HUES64 (cell line): ENCODE data around the gene TSC2.

Source experiments
- H3K27ac ChIP-seq: 2 replicates; pipeline ENCODE4 v1.7.0; 2013; ENCODE audit warnings: low read depth, low read length, inconsistent platforms
- H3K27me3 ChIP-seq: 2 replicates; pipeline ENCODE4 v1.6.1; 2013; ENCODE audit warnings: mild to moderate bottlenecking, low read length; ENCODE audit not compliant: insufficient read depth
- H3K36me3 ChIP-seq: 2 replicates; pipeline ENCODE4 v1.6.1; 2013; ENCODE audit warnings: mild to moderate bottlenecking, low read length; ENCODE audit not compliant: insufficient read depth
- H3K4me1 ChIP-seq: 2 replicates; pipeline ENCODE4 v1.6.1; 2013; ENCODE audit warnings: mild to moderate bottlenecking, low read length, moderate library complexity; ENCODE audit not compliant: insufficient read depth
- H3K4me3 ChIP-seq: 2 replicates; pipeline ENCODE4 v1.5.1; 2013; ENCODE audit warnings: mild to moderate bottlenecking, low read length, moderate library complexity
- H3K9ac ChIP-seq: 2 replicates; pipeline ENCODE4 v1.6.1; 2013; ENCODE audit warnings: mild to moderate bottlenecking, low read depth, low read length
- H3K9me3 ChIP-seq: 2 replicates; pipeline ENCODE4 v1.6.1; 2013; ENCODE audit warnings: low read depth, low read length; ENCODE audit not compliant: insufficient read depth
- WGBS: fragments of 150-250, 120-280 bp; methylation state at CpG from one replicate; pipeline ENCODE4 v1.1.7; 2013; ENCODE audit warnings: missing lambda C conversion rate; 5-methylcytosine and 5-hydroxymethylcytosine counted together

The TSC2 gene

GRCh38 chr16:2061526-2061925, 13.7 kb downstream of the TSC2 start:
- Histone ChIP-seq H3K36me3 (peaks cover 34% of the 10 kb centered on the region), H3K9me3 (no peaks in the 10 kb centered on the region), H3K9ac (no peak overlapping the region), H3K4me3 (no peak overlapping the region), H3K27me3 (no peaks in the 10 kb centered on the region), H3K4me1 (no peaks in the 10 kb centered on the region), H3K27ac (no peak overlapping the region)
- 95% methylated on average over 13 of the region's 13 CpGs for WGBS

GRCh38 chr16:2062801-2063200, 15.0 kb downstream of the TSC2 start:
- Histone ChIP-seq H3K36me3 (peaks cover 42% of the 10 kb centered on the region), H3K27ac (no peak overlapping the region), H3K4me3 (no peak overlapping the region), H3K4me1 (no peaks in the 10 kb centered on the region), H3K27me3 (no peaks in the 10 kb centered on the region), H3K9ac (no peak overlapping the region), H3K9me3 (no peaks in the 10 kb centered on the region)
- 95% methylated on average over 28 of the region's 28 CpGs for WGBS

GRCh38 chr16:2063861-2064260, 16.1 kb downstream of the TSC2 start:
- Histone ChIP-seq H3K27me3 (no peaks in the 10 kb centered on the region), H3K4me3 (no peak overlapping the region), H3K9me3 (no peaks in the 10 kb centered on the region), H3K4me1 (no peaks in the 10 kb centered on the region), H3K36me3 (peaks cover 39% of the 10 kb centered on the region), H3K9ac (no peak overlapping the region), H3K27ac (no peak overlapping the region)
- 97% methylated on average over 25 of the region's 25 CpGs for WGBS

- 94% methylated on average over 16 of the region's 16 CpGs for WGBS
- Histone ChIP-seq H3K27ac (no peak overlapping the region), H3K4me3 (no peak overlapping the region), H3K27me3 (no peaks in the 10 kb centered on the region), H3K9ac (no peak overlapping the region), H3K9me3 (no peaks in the 10 kb centered on the region), H3K36me3 (peaks cover 42% of the 10 kb centered on the region), H3K4me1 (no peaks in the 10 kb centered on the region)
These were observed 16.7 kb downstream of the TSC2 start for GRCh38 chr16:2064368-2064945.

DNA sequence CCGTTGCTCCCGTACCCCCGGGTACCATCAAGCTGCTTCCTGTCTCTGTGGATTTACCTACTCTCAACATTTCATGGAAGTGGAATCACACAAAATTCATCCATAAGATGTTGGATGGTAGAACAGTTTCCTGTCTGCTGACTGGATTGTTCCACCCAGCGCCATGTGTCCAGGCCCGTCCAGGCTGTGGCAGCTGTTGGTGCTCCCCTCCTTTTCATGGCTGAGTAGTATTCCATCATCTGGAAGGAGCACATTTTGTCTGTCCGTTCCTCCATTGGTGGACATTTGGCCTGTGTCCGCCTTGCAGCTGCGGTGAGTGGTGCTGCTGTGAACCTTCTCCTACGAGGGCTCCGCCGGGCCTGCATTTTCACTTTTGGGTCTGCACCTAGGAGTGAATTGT, 18.4 kb downstream of the TSC2 start:
- Histone ChIP-seq H3K4me1 (no peaks in the 10 kb centered on the region), H3K9me3 (no peaks in the 10 kb centered on the region), H3K4me3 (no peak overlapping the region), H3K9ac (no peak overlapping the region), H3K27ac (no peak overlapping the region), H3K27me3 (no peaks in the 10 kb centered on the region), H3K36me3 (peaks cover 40% of the 10 kb centered on the region)
- 97% methylated on average over 11 of the region's 11 CpGs for whole genome bisulfite sequencing

DNA sequence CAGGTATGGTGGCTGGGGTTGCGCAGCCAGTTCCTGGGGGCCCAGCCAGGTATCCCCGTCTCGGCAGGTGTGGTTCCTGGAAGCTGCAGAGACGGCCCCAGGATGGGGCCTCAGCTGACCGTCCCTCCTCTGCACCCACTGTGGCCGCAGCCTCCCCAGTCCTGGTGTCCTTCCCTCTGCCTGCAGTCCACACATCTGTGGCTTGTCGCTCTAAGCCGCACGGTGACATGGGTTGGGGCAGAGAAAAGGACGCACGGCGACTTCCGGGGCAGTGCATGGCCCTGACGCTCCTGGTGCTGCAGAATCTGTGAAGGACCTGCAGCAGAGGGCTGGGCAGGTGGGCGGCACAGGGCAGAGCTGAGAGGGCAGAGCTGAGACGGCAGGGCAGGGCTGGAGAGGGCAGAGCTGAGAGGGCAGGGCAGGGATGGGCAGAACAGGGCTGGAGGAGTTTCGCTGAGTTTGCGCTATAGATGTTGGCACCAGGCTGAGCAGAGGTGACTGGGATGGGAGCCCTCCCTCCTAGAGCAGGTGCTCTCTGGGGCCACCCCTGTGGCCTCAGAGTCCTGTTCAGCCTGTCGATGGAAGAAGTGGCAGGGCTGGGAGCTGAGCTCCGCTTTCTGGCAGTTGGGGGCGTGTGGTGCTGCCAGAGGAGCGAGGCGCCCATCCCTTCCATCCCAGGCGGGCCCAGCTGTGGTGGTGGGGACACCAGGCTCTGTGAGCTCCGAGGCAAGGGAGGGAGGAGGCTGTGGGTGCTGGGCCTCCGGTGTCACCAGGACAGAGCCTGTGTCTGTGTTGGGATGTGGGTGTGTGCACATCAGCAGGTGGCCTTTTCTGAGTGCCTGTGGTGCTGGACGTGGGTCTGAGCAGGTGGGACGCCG, 23.0 kb downstream of the TSC2 start:
- H3K27ac ChIP-seq = no peak overlapping the region
- 95% methylated on average over 29 of the region's 29 CpGs for WGBS

GRCh38 chr16:2071454-2072202, 23.8 kb downstream of the TSC2 start:
- no peaks in the 10 kb centered on the region for H3K9me3 ChIP-seq
- no peak overlapping the region; the same call in 1 of the 2 replicates for H3K9ac ChIP-seq
- H3K36me3 ChIP-seq = peaks cover 44% of the 10 kb centered on the region

More for the DNA sequence above, 23.0 kb downstream of the TSC2 start:
- no peak overlapping the region for H3K4me3 ChIP-seq
- H3K27me3 ChIP-seq = no peaks in the 10 kb centered on the region
- no peaks in the 10 kb centered on the region for H3K9me3 ChIP-seq
- no peak overlapping the region for H3K9ac ChIP-seq
- peaks cover 52% of the 10 kb centered on the region for H3K36me3 ChIP-seq
- no peaks in the 10 kb centered on the region for H3K4me1 ChIP-seq

DNA sequence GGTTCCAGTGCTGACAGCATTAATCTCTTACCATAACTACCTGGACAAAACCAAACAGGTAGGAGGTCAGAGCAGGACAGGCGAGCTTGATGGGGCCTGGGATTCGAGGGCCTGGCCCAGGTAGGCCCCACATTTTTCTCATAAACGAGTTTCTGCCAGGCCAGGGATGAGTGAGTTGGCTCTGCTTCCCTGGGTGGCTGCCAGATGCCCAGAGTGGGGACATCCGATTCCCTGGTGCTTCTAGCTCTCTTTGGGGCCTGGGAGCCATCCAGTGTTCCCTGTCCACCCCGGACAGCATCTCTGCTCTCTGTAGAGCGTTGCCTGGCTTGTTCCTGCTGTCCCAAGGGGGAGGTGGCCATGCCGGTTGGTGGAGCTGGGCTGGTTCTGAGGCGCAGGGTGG, 25.1 kb downstream of the TSC2 start:
- no peaks in the 10 kb centered on the region for H3K9me3 ChIP-seq
- H3K4me1 ChIP-seq = no peaks in the 10 kb centered on the region
- H3K9ac ChIP-seq = no peak overlapping the region
- H3K27me3 ChIP-seq = no peaks in the 10 kb centered on the region
- 92% methylated on average over 8 of the region's 8 CpGs for WGBS
- no peak overlapping the region for H3K4me3 ChIP-seq
- H3K36me3 ChIP-seq = peaks cover 34% of the 10 kb centered on the region
- no peak overlapping the region for H3K27ac ChIP-seq

More at GRCh38 chr16:2071454-2072202, 23.8 kb downstream of the TSC2 start:
- no peak overlapping the region for H3K4me3 ChIP-seq
- H3K27ac ChIP-seq = no peak overlapping the region
- WGBS = 93% methylated on average over 34 of the region's 34 CpGs
- H3K4me1 ChIP-seq = no peaks in the 10 kb centered on the region
- no peaks in the 10 kb centered on the region for H3K27me3 ChIP-seq

GRCh38 chr16:2074071-2074470, 26.3 kb downstream of the TSC2 start:
- H3K9me3 ChIP-seq = no peaks in the 10 kb centered on the region
- 96% methylated on average over 20 of the region's 20 CpGs for WGBS
- no peaks in the 10 kb centered on the region for H3K27me3 ChIP-seq
- H3K4me1 ChIP-seq = no peaks in the 10 kb centered on the region
- H3K27ac ChIP-seq = no peak overlapping the region
- H3K9ac ChIP-seq = no peak overlapping the region
- no peak overlapping the region for H3K4me3 ChIP-seq
- peaks cover 30% of the 10 kb centered on the region for H3K36me3 ChIP-seq

- H3K4me1 ChIP-seq = no peaks in the 10 kb centered on the region
These were observed 27.8 kb downstream of the TSC2 start for GRCh38 chr16:2075631-2076030.

More at GRCh38 chr16:2075631-2076030, 27.8 kb downstream of the TSC2 start:
- peaks cover 42% of the 10 kb centered on the region for H3K36me3 ChIP-seq
- 97% methylated on average over 24 of the region's 24 CpGs for WGBS
- no peak overlapping the region for H3K4me3 ChIP-seq
- no peaks in the 10 kb centered on the region for H3K9me3 ChIP-seq
- no peaks in the 10 kb centered on the region for H3K27me3 ChIP-seq
- H3K9ac ChIP-seq = no peak overlapping the region
- no peak overlapping the region for H3K27ac ChIP-seq
